H9 (cell line): ENCODE measurements around the gene MREG. TPM values are rescaled to one million over a fixed set of nuclear protein-coding genes. Genes with fewer than 3 reads are reported as not detected.

Experiments
- DNase-seq: peaks from one replicate; pipeline ENCODE4 v3.0.0-alpha.2; 2017
- H2AFZ ChIP-seq: one replicate; pipeline ENCODE4 v1.6.1; 2013; ENCODE audit warnings: mild to moderate bottlenecking, low read length, control low read depth, moderate library complexity
- H2AK5ac ChIP-seq: 2 replicates; pipeline ENCODE4 v1.6.1; 2013; ENCODE audit warnings: low read length, control low read depth, mixed read lengths; ENCODE audit not compliant: insufficient read length
- H2BK120ac ChIP-seq: one replicate; pipeline ENCODE4 v1.6.1; 2013; ENCODE audit warnings: low read depth, mild to moderate bottlenecking, low read length, control low read depth, inconsistent platforms; ENCODE audit not compliant: poor library complexity, severe bottlenecking
- H2BK12ac ChIP-seq: 2 replicates; pipeline ENCODE4 v1.6.1; 2013; ENCODE audit warnings: low read length, control low read depth, mixed read lengths, low read depth; ENCODE audit not compliant: insufficient read length
- H2BK15ac ChIP-seq: 2 replicates; pipeline ENCODE4 v1.6.1; 2013; ENCODE audit warnings: low read depth, low read length, control low read depth
- H2BK20ac ChIP-seq: one replicate; pipeline ENCODE4 v1.6.1; 2013; ENCODE audit warnings: low read depth, mild to moderate bottlenecking, low read length, control low read depth, inconsistent platforms; ENCODE audit not compliant: poor library complexity, severe bottlenecking
- H2BK5ac ChIP-seq: 2 replicates; pipeline ENCODE4 v1.6.1; 2013; ENCODE audit warnings: low read length, control low read depth, mixed read lengths; ENCODE audit not compliant: insufficient read length
- H3K14ac ChIP-seq: 2 replicates; pipeline ENCODE4 v1.6.1; 2013; ENCODE audit warnings: low read length, control low read depth; ENCODE audit not compliant: insufficient read depth
- H3K18ac ChIP-seq: 2 replicates; pipeline ENCODE4 v1.6.1; 2013; ENCODE audit warnings: low read depth, mild to moderate bottlenecking, mixed read lengths, low read length, control low read depth; ENCODE audit not compliant: insufficient read length
- H3K23ac ChIP-seq: 2 replicates; pipeline ENCODE4 v1.6.1; 2013; ENCODE audit warnings: low read length, control low read depth, mixed read lengths, low read depth; ENCODE audit not compliant: insufficient read length
- H3K23me2 ChIP-seq: 2 replicates; pipeline ENCODE4 v1.6.1; 2013; ENCODE audit warnings: low read depth, mild to moderate bottlenecking, mixed read lengths, low read length, control low read depth; ENCODE audit not compliant: insufficient read length, poor library complexity, severe bottlenecking
- H3K27ac ChIP-seq: 2 replicates; pipeline ENCODE4 v1.5.1; 2013; ENCODE audit warnings: low read length, control low read depth, mixed read lengths, low read depth; ENCODE audit not compliant: insufficient read length
- H3K27me3 ChIP-seq: 2 replicates; pipeline ENCODE4 v1.6.1; 2013; ENCODE audit warnings: low read length, control low read depth, inconsistent platforms; ENCODE audit not compliant: insufficient read depth
- H3K4ac ChIP-seq: 2 replicates; pipeline ENCODE4 v1.6.1; 2013; ENCODE audit warnings: low read depth, mild to moderate bottlenecking, control low read depth, inconsistent platforms, low read length, moderate library complexity
- H3K4me1 ChIP-seq: 2 replicates; pipeline ENCODE4 v1.6.1; 2013; ENCODE audit warnings: low read length, control low read depth, inconsistent platforms; ENCODE audit not compliant: insufficient read depth
- H3K4me2 ChIP-seq: 2 replicates; pipeline ENCODE4 v1.6.1; 2013; ENCODE audit warnings: low read length, control low read depth, mixed read lengths; ENCODE audit not compliant: insufficient read length, insufficient read depth
- H3K56ac ChIP-seq: 2 replicates; pipeline ENCODE4 v1.6.1; 2013; ENCODE audit warnings: low read depth, mild to moderate bottlenecking, mixed read lengths, low read length, control low read depth; ENCODE audit not compliant: insufficient read length
- H3K79me1 ChIP-seq: 2 replicates; pipeline ENCODE4 v1.6.1; 2013; ENCODE audit warnings: low read depth, mild to moderate bottlenecking, moderate library complexity, low read length, control low read depth, inconsistent platforms; ENCODE audit not compliant: insufficient read depth, poor library complexity, severe bottlenecking
- H3K79me2 ChIP-seq: 2 replicates; pipeline ENCODE4 v1.6.1; 2013; ENCODE audit warnings: low read length, control low read depth, inconsistent platforms; ENCODE audit not compliant: insufficient read depth
- H3K9ac ChIP-seq: 2 replicates; pipeline ENCODE4 v1.6.1; 2013; ENCODE audit warnings: low read length, control low read depth, mixed read lengths; ENCODE audit not compliant: insufficient read length; ENCODE audit errors: extremely low read depth
- H3K9me3 ChIP-seq: one replicate; pipeline ENCODE4 v1.6.1; 2013; ENCODE audit warnings: low read depth, low read length, inconsistent platforms; ENCODE audit not compliant: control insufficient read depth
- H3T11ph ChIP-seq: one replicate; pipeline ENCODE4 v1.6.1; 2013; ENCODE audit warnings: mild to moderate bottlenecking, low read length, control low read depth, inconsistent platforms
- H4K20me1 ChIP-seq: one replicate; pipeline ENCODE4 v1.6.1; 2013; ENCODE audit not compliant: control insufficient read depth, insufficient read length, insufficient read depth
- H4K5ac ChIP-seq: 2 replicates; pipeline ENCODE4 v1.6.1; 2013; ENCODE audit warnings: low read depth, mild to moderate bottlenecking, mixed read lengths, low read length, control low read depth; ENCODE audit not compliant: insufficient read length
- H4K8ac ChIP-seq: replicated peaks from 2 replicates; pipeline ENCODE4 v1.6.1; 2013; ENCODE audit warnings: low read length, control low read depth, mixed read lengths, low read depth; ENCODE audit not compliant: insufficient read length
- H4K91ac ChIP-seq: 2 replicates; pipeline ENCODE4 v1.6.1; 2013; ENCODE audit warnings: low read depth, mild to moderate bottlenecking, moderate library complexity, mixed read lengths, low read length, control low read depth; ENCODE audit not compliant: insufficient read length
- H3K27ac Mint-ChIP-seq, 3 experiments: 2 replicates in 2 of 3; 3 replicates in 1 of 3; pipeline ENCODE4 v1.8.0; 2020 to 2021; ENCODE audit warnings: mixed read lengths in 3 of 3, mild to moderate bottlenecking in 1 of 3, moderate library complexity in 1 of 3
- H3K27me3 Mint-ChIP-seq: 2 replicates; pipeline ENCODE4 v1.8.0; 2021; ENCODE audit warnings: low read depth, mild to moderate bottlenecking, moderate library complexity, mixed read lengths
- H3K36me3 Mint-ChIP-seq, 3 experiments: 2 replicates in 2 of 3; 3 replicates in 1 of 3; pipeline ENCODE4 v1.8.0; 2020 to 2021; ENCODE audit warnings: low read depth in 3 of 3, mixed read lengths in 3 of 3; ENCODE audit not compliant: insufficient read depth in 1 of 3
- H3K4me1 Mint-ChIP-seq, 2 experiments: 2 replicates each; pipeline ENCODE4 v1.8.0; 2020; ENCODE audit warnings: mixed read lengths in 2 of 2
- H3K4me3 Mint-ChIP-seq, 2 experiments: 2 replicates in 1 of 2; 3 replicates in 1 of 2; pipeline ENCODE4 v1.8.0; 2020 to 2021; ENCODE audit warnings: mild to moderate bottlenecking in 2 of 2, mixed read lengths in 2 of 2, moderate library complexity in 1 of 2
- H3K9me3 Mint-ChIP-seq, 2 experiments: 2 replicates in 1 of 2; 3 replicates in 1 of 2; pipeline ENCODE4 v1.8.0; 2020; ENCODE audit warnings: mild to moderate bottlenecking in 2 of 2, mixed read lengths in 2 of 2, moderate library complexity in 1 of 2
- WGBS: extraction: QIAGEN DNeasy Blood & Tissue Kit; methylation state at CpG from one replicate; pipeline ENCODE4 v1.1.7; 2013; ENCODE audit warnings: missing lambda C conversion rate, low lambda C conversion rate, mixed read lengths; ENCODE audit not compliant: insufficient read length; ENCODE audit errors: extremely low coverage; 5-methylcytosine and 5-hydroxymethylcytosine counted together
- total RNA-seq: library from RNA; stranded (reverse); gene quantifications from 2 replicates; pipeline ENCODE4 v1.2.1, GENCODE V29; 2021
- TF ChIP-seq, protein P1 (sequence below): fragments of 200-600 bp; sonication (generic); conservative IDR thresholded peaks from 3 replicates; pipeline ENCODE4 v1.8.0; 2021; ENCODE audit warnings: antibody characterized with exemption, mild to moderate bottlenecking

The MREG gene
- total RNA-seq, 1 experiment from 2014 or later: 21.8 TPM

DNA sequence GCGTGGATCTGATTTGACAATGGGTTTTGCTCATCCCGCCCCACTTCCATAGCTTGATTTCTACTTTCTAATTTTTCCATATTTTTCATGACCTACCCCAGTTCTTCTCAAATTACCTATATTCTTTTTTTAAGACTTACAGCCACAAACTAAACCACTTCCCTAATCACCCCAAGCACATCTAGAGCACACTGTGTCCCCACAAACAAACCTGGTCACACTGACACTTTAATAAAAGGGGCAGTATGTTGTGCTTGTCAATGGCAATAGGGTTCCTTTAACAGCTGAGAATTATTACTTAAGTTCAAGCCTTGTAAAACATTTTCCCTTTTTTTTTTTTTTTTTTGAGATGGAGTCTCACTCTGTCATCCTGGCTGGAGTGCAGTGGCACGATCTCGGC lies 47.1 kb downstream of the MREG start:
- Histone ChIP-seq H3K4me2 (no peak overlapping the region), H2BK20ac (no peak overlapping the region), H2AFZ (no peak overlapping the region), H3K27ac (no peak overlapping the region), H3K79me2 (no peaks in the 10 kb centered on the region; the same call in 1 of the 2 replicates), H3K14ac (no peak overlapping the region), H4K20me1 (no peaks in the 10 kb centered on the region), H2BK15ac (no peak overlapping the region), H3K27me3 (no peaks in the 10 kb centered on the region), H2BK120ac (no peak overlapping the region), H3K9me3 (no peaks in the 10 kb centered on the region), H2AK5ac (no peak overlapping the region), H4K5ac (no peak overlapping the region), H2BK5ac (no peak overlapping the region), H3K18ac (no peak overlapping the region), H4K91ac (no peak overlapping the region), H3K4ac (no peak overlapping the region), H3K56ac (no peak overlapping the region), H3K4me1 (no peaks in the 10 kb centered on the region), H2BK12ac (no peak overlapping the region), H3K9ac (no peak overlapping the region), H4K8ac (no peak overlapping the region), H3K23ac (no peak overlapping the region), H3K23me2 (no peaks in the 10 kb centered on the region), H3K79me1 (no peaks in the 10 kb centered on the region), H3T11ph (no peak overlapping the region)
- Mint-ChIP-seq H3K27me3 (no peaks in the 10 kb centered on the region), H3K4me3 (no peak overlapping the region), H3K4me1 (peaks cover 11 to 13% of the 10 kb centered on the region in 2 experiments), H3K36me3 (peaks cover 8 to 13% (median 13%) of the 10 kb centered on the region in 3 experiments; a peak in 5 of 7 replicates), H3K27ac (no peak overlapping the region), H3K9me3 (peaks cover 0 to 3% of the 10 kb centered on the region in 2 experiments; a peak in 1 of 5 replicates)
- TF ChIP-seq, protein P1, sequence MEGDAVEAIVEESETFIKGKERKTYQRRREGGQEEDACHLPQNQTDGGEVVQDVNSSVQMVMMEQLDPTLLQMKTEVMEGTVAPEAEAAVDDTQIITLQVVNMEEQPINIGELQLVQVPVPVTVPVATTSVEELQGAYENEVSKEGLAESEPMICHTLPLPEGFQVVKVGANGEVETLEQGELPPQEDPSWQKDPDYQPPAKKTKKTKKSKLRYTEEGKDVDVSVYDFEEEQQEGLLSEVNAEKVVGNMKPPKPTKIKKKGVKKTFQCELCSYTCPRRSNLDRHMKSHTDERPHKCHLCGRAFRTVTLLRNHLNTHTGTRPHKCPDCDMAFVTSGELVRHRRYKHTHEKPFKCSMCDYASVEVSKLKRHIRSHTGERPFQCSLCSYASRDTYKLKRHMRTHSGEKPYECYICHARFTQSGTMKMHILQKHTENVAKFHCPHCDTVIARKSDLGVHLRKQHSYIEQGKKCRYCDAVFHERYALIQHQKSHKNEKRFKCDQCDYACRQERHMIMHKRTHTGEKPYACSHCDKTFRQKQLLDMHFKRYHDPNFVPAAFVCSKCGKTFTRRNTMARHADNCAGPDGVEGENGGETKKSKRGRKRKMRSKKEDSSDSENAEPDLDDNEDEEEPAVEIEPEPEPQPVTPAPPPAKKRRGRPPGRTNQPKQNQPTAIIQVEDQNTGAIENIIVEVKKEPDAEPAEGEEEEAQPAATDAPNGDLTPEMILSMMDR: no peak
- no peak for DNase-seq
- no CpG with 5 or more reads among the region's 4 CpGs for WGBS
